Measurements from ENCODE around the gene CFAP99.

CFAP99 gene

GRCh38 chr4:2402941-2403340 is 15.8 kb upstream of the CFAP99 start:
- no peak for TF ChIP-seq CTCF (IDR thresholded peaks at IDR 0.05; ENCODE audit: low read depth, low read length, missing control alignments)
- no peak for DNase-seq (ENCODE audit: extremely low read depth, low read depth)

GRCh38 chr4:2406406-2406805 is 12.3 kb upstream of the CFAP99 start:
- DNase-seq (ENCODE audit: extremely low read depth, low read depth), result no peak
- H3K4me3 ChIP-seq (replicated peaks; ENCODE audit: low read depth, low read length), result no peak overlapping the region
- TF ChIP-seq CTCF (IDR thresholded peaks at IDR 0.05; ENCODE audit: low read depth, low read length, missing control alignments), result no peak

More at GRCh38 chr4:2402941-2403340, 15.8 kb upstream of the CFAP99 start:
- no peak overlapping the region for H3K4me3 ChIP-seq (replicated peaks; ENCODE audit: low read depth, low read length)

- H3K4me3 ChIP-seq (replicated peaks; ENCODE audit: low read depth, low read length), result no peak overlapping the region
- no peak for TF ChIP-seq CTCF (IDR thresholded peaks at IDR 0.05; ENCODE audit: low read depth, low read length, missing control alignments)
- no peak for DNase-seq (ENCODE audit: extremely low read depth, low read depth)
Observed at GRCh38 chr4:2406920-2407319, 11.8 kb upstream of the CFAP99 start.

- no peak overlapping the region for H3K4me3 ChIP-seq (replicated peaks; ENCODE audit: low read depth, low read length)
- no peak for TF ChIP-seq CTCF (IDR thresholded peaks at IDR 0.05; ENCODE audit: low read depth, low read length, missing control alignments)
- DNase-seq (ENCODE audit: extremely low read depth, low read depth), result no peak
Observed at GRCh38 chr4:2407991-2408342, 10.8 kb upstream of the CFAP99 start.

GRCh38 chr4:2408401-2408958 is 10.3 kb upstream of the CFAP99 start:
- DNase-seq (ENCODE audit: extremely low read depth, low read depth), result no peak
- H3K4me3 ChIP-seq (replicated peaks; ENCODE audit: low read depth, low read length), result no peak overlapping the region
- TF ChIP-seq CTCF (IDR thresholded peaks at IDR 0.05; ENCODE audit: low read depth, low read length, missing control alignments), result no peak

GRCh38 chr4:2408976-2409375 is 9.8 kb upstream of the CFAP99 start:
- no peak overlapping the region for H3K4me3 ChIP-seq (replicated peaks; ENCODE audit: low read depth, low read length)
- no peak for DNase-seq (ENCODE audit: extremely low read depth, low read depth)
- TF ChIP-seq CTCF (IDR thresholded peaks at IDR 0.05; ENCODE audit: low read depth, low read length, missing control alignments), result no peak

- no peak for DNase-seq (ENCODE audit: extremely low read depth, low read depth)
- no peak overlapping the region for H3K4me3 ChIP-seq (replicated peaks; ENCODE audit: low read depth, low read length)
- TF ChIP-seq CTCF (IDR thresholded peaks at IDR 0.05; ENCODE audit: low read depth, low read length, missing control alignments), result no peak
Observed at GRCh38 chr4:2409381-2409783, 9.4 kb upstream of the CFAP99 start.

All from HFF-Myc (cell line).